SU-DHL-6 (cell line): ENCODE measurements around the gene TBX18.

ENCODE experiments used
- H2AFZ ChIP-seq: fragments of 200-600 bp; sonication (generic); 2 replicates; pipeline ENCODE4 v1.6.1; 2014; ENCODE audit warnings: low read depth, mild to moderate bottlenecking, moderate library complexity, mixed read lengths, antibody characterized with exemption, low read length; ENCODE audit not compliant: severe bottlenecking
- H3F3A ChIP-seq: fragments of 200-600 bp; shearing (Covaris generic); 2 replicates; pipeline ENCODE4 v1.6.0; 2016; ENCODE audit warnings: antibody characterized with exemption, mild to moderate bottlenecking; ENCODE audit not compliant: insufficient read depth
- H3K27ac ChIP-seq: fragments of 200-600 bp; sonication (generic); 2 replicates; pipeline ENCODE4 v1.5.1; 2016; ENCODE audit warnings: low read depth, mild to moderate bottlenecking, low read length, moderate library complexity, mixed read lengths
- H3K27me3 ChIP-seq: fragments of 200-600 bp; sonication (generic), shearing (Covaris generic); 2 replicates; pipeline ENCODE4 v1.6.0; 2014; ENCODE audit warnings: mild to moderate bottlenecking, low read length
- H3K36me3 ChIP-seq: fragments of 200-600 bp; sonication (generic); 2 replicates; pipeline ENCODE4 v1.6.1; 2014; ENCODE audit warnings: mild to moderate bottlenecking, low read length, mixed read lengths
- H3K4me2 ChIP-seq: fragments of 300-600, 200-600 bp; shearing (Covaris generic), sonication (generic); 2 replicates; pipeline ENCODE4 v1.6.0; 2014; ENCODE audit warnings: low read length, low read depth, mild to moderate bottlenecking; ENCODE audit not compliant: poor library complexity, severe bottlenecking
- H3K4me3 ChIP-seq: fragments of 200-600 bp; sonication (generic); 2 replicates; pipeline ENCODE4 v1.5.1; 2014; ENCODE audit warnings: antibody characterized with exemption, low read length, mild to moderate bottlenecking, mixed read lengths; ENCODE audit not compliant: insufficient read depth, poor library complexity, severe bottlenecking
- H3K79me2 ChIP-seq: fragments of 200-600 bp; sonication (generic); 2 replicates; pipeline ENCODE4 v1.6.1; 2014; ENCODE audit warnings: mild to moderate bottlenecking, low read length, moderate library complexity; ENCODE audit not compliant: insufficient read depth
- H3K9ac ChIP-seq: fragments of 200-600 bp; sonication (generic); 2 replicates; pipeline ENCODE4 v1.7.0; 2014; ENCODE audit warnings: mild to moderate bottlenecking, low read length
- H3K9me2 ChIP-seq: fragments of 200-600 bp; sonication (generic); replicated peaks from 2 replicates; pipeline ENCODE4 v1.6.1; 2014; ENCODE audit warnings: low read length; ENCODE audit not compliant: insufficient read depth
- H3K9me3 ChIP-seq: fragments of 200-600 bp; sonication (generic); 2 replicates; pipeline ENCODE4 v1.6.1; 2014; ENCODE audit warnings: low read length, mixed read lengths; ENCODE audit not compliant: insufficient read depth
- H4K20me1 ChIP-seq: fragments of 200-600 bp; sonication (generic); 2 replicates; pipeline ENCODE4 v1.6.1; 2014; ENCODE audit warnings: low read depth, mild to moderate bottlenecking, antibody characterized with exemption, low read length, moderate library complexity, mixed read lengths
- EZH2phosphoT487 ChIP-seq: fragments of 200-600 bp; sonication (generic), shearing (Covaris generic); conservative IDR thresholded peaks from 2 replicates; pipeline ENCODE4 v1.6.1; 2018; ENCODE audit warnings: mild to moderate bottlenecking, antibody characterized with exemption, low read length, moderate library complexity, mixed read lengths
- TF ChIP-seq, protein P1 (sequence below): fragments of 200-600 bp; sonication (generic); IDR thresholded peaks from one replicate; pipeline ENCODE4 v1.5.1; 2017; ENCODE audit warnings: antibody characterized with exemption, mild to moderate bottlenecking, low read length, moderate library complexity; ENCODE audit not compliant: insufficient read depth, poor library complexity, severe bottlenecking

Gene TBX18

DNA sequence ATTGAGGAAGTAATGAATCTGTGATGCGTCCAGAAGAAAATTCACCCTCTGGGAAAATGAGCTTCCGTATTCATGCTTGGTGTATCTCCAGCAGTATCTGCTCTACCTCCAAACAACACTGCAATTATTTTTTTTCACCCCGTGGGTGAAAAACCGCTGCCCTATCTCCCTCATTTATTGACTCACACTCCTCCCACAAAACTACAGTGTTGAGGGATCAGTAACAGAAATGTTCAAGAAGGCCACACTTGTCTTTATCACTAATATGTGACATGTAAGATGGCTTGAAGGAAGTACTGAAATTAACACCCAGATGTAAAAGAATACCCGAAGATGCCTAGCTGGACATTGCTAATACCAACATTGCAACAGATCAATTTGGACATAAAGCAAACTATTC, 4.9 kb upstream of the TBX18 start:
- no peak overlapping the region for H3K9ac ChIP-seq
- H3K27me3 ChIP-seq = no peaks in the 10 kb centered on the region
- H3K36me3 ChIP-seq = no peaks in the 10 kb centered on the region
- H4K20me1 ChIP-seq = no peaks in the 10 kb centered on the region
- no peak overlapping the region for H3K4me2 ChIP-seq
- H3K27ac ChIP-seq = no peak overlapping the region
- no peak overlapping the region for H3K4me3 ChIP-seq
- TF ChIP-seq, protein P1, sequence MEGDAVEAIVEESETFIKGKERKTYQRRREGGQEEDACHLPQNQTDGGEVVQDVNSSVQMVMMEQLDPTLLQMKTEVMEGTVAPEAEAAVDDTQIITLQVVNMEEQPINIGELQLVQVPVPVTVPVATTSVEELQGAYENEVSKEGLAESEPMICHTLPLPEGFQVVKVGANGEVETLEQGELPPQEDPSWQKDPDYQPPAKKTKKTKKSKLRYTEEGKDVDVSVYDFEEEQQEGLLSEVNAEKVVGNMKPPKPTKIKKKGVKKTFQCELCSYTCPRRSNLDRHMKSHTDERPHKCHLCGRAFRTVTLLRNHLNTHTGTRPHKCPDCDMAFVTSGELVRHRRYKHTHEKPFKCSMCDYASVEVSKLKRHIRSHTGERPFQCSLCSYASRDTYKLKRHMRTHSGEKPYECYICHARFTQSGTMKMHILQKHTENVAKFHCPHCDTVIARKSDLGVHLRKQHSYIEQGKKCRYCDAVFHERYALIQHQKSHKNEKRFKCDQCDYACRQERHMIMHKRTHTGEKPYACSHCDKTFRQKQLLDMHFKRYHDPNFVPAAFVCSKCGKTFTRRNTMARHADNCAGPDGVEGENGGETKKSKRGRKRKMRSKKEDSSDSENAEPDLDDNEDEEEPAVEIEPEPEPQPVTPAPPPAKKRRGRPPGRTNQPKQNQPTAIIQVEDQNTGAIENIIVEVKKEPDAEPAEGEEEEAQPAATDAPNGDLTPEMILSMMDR = no peak
- no peak for TF ChIP-seq EZH2phosphoT487
- H3F3A ChIP-seq = no peaks in the 10 kb centered on the region
- H3K9me3 ChIP-seq = no peaks in the 10 kb centered on the region
- H2AFZ ChIP-seq = no peak overlapping the region
- no peaks in the 10 kb centered on the region for H3K9me2 ChIP-seq
- H3K79me2 ChIP-seq = no peaks in the 10 kb centered on the region

DNA sequence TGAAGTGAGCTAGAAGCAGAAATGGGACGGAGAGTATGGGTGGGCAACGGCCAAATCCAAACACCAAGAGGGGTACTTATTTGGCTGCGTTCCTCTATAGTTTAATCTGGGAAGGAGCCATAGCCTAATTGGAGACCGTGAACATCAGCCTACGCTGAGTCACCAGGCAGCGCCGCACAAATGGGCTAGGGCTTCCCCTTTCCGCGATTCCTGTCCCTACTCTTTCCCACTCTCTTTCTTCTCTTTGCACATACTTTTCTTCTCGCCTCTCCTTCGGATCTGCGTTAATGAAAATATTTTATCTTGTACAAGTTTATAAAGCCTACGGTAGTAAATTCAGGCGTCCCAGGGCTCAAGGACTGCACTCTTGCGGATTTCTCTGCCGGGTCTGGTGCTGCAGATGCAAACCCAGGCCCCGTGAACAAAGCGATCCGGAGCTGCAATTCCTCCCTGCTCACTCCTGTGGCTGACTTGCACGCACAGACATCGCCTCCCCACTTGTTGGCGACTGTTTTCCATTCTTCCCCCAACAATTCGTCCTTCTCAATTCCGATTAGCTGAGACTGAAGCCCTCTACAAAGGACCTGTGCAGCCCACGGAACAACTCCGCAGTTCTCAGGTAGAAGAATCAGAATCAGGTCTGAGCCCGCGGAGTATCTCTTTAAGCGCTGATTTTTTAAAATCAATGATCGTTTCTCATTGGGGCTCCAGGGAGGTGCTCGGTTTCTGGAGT, 4.2 kb upstream of the TBX18 start:
- H3K4me2 ChIP-seq = no peak overlapping the region
- no peaks in the 10 kb centered on the region for H3K36me3 ChIP-seq
- H3F3A ChIP-seq = no peaks in the 10 kb centered on the region
- TF ChIP-seq, protein P1 = no peak
- no peak for TF ChIP-seq EZH2phosphoT487
- H2AFZ ChIP-seq = no peak overlapping the region
- H3K79me2 ChIP-seq = no peaks in the 10 kb centered on the region
- no peaks in the 10 kb centered on the region for H3K9me3 ChIP-seq
- no peaks in the 10 kb centered on the region for H3K27me3 ChIP-seq
- H3K9me2 ChIP-seq = no peaks in the 10 kb centered on the region
- H3K27ac ChIP-seq = no peak overlapping the region
- no peaks in the 10 kb centered on the region for H4K20me1 ChIP-seq
- H3K9ac ChIP-seq = no peak overlapping the region
- H3K4me3 ChIP-seq = no peak overlapping the region

DNA sequence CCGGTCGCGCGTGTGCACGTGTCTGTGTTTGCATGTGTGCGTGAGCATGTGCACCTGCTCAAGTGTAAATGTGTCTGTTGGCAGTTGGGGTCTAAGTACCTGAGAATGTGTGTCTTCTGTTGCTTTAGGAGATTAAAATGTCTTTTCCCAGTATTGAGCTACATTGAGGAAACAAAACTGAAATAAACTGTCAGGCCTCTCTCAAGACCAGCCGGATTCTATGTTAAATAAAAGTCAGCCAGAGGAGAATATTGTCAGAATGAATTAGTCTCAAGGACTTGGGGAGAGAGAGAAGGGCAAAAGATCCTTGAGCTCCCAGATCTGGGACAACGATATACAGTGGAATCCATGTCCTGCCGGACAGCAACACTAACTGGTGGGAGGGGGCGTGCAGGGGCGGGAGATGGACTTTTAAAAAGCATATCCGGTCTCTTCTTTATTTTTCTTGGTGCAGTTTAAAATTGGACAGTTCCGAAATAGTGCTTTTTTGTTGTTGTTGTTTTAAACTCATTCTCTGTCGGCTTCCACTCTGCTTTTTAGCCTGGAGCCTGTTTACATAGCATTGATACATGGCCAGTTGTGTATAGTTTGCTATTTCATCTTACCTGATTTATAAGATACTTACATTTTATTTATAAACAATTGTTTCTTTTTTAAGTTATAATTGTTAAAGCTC, 3.3 kb upstream of the TBX18 start:
- no peak overlapping the region for H3K4me3 ChIP-seq
- H2AFZ ChIP-seq = no peak overlapping the region
- H3K79me2 ChIP-seq = no peaks in the 10 kb centered on the region
- no peaks in the 10 kb centered on the region for H4K20me1 ChIP-seq
- no peaks in the 10 kb centered on the region for H3K9me2 ChIP-seq
- H3K9me3 ChIP-seq = no peaks in the 10 kb centered on the region
- H3K9ac ChIP-seq = no peak overlapping the region
- TF ChIP-seq, protein P1 = no peak
- no peak for TF ChIP-seq EZH2phosphoT487
- no peak overlapping the region for H3K4me2 ChIP-seq
- H3K27ac ChIP-seq = no peak overlapping the region
- H3K27me3 ChIP-seq = no peaks in the 10 kb centered on the region
- H3K36me3 ChIP-seq = no peaks in the 10 kb centered on the region
- H3F3A ChIP-seq = no peaks in the 10 kb centered on the region
